ENCODE measurements around the gene CHST15.
"Not testable (repeated sequence)": the region's sequence is repeated elsewhere in the genome, so short reads cannot be mapped to it uniquely, and the experiment has no call there.

The CHST15 gene

DNA sequence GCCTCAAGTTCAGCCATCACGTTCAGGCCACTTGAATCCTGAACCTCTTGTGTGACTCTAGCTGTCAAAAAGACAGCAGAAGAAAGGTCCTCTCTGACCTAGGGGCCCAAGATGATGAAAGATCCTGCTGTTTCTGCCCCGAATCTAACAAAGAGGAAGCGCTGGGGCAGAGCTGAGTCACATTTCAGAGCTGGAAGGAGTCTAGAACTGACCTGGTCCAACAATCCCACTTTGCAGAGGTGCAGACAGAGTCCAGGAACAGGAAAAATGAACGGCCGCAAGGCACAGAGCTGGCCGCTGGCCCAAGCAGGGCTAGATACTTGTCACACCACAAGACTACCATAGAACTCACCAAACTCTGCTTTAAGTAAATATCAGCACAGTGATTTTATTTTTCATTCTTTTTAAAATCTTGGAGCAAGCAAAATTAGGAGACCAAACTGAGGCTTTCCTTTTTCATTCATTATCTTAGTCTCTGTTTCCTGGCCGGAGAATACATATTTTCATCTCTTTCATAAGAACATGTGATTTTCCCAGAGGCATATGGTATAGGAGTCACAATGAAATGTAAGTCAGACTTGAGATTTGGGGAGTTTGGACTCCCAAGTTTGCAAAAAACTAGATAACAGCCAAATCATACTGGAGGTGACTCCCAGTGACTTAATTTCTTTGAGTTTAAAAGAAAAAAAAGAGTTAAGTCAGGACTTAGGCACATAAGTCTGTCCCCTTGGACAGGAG lies 52.8 kb downstream of the CHST15 start:
- no peak for DNase-seq

DNA sequence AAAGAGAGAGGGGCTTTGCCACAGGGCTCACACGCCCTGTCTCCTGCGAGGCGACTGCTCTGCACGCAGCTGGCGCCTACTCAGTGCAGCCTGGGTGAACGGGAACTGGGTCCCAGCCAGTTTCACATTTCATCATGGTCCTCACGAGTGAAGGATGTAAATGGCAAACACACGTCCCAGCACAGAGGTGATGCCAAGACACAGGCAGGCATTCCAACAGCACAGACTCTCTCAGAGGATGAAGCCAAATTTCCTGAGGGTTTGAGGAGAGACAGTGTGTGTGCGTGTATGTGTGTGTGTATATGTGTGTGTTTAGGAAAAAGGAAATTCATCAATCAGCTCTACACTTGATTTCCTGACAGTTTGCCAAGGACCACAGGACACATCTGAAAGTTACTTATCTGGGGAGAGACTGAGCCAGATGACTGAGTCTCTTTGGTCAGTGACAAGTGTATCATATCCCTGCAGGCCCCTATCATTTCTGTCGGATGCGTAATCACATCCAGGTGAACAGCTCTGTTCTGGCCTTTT lies 53.9 kb downstream of the CHST15 start:
- DNase-seq: no peak

DNA sequence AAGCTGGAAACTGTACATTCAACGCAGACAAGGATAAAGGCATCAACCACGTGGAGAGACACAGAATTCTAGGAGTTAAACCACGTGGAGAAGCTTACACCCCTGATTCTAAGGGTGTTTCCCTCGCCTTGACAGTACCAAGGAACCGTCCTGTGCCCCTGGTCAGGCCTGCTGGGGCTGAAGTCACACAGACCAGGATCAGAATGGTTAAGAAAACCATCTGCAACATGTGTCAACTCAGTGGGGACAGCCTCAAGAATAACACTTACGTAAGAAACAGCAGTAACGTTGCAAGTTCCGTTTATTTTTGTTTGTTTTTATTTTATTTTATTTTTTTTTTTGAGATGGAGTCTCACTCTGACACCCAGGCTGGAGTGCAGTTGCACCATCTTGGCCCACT lies 55.6 kb downstream of the CHST15 start:
- DNase-seq: no peak

DNA sequence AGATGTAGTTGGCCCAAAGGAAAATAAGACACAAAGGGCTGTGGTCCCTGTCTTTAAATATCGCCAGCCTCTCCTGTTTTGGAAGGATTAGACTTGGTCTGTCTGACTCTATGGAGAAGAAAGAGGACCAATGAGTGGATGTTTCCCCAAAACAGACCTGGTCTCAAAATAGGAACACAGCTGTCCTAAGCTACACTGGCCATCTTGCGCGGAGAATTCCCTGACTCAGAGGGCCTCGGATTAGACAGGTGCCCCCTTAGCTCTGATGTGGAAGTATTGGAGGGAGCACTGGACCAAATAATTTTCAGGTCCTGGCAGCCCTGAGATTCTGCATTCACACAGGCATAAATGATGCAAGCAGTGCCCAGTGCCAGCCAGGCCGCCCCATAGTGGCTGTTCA lies 56.1 kb downstream of the CHST15 start:
- DNase-seq: no peak

DNA sequence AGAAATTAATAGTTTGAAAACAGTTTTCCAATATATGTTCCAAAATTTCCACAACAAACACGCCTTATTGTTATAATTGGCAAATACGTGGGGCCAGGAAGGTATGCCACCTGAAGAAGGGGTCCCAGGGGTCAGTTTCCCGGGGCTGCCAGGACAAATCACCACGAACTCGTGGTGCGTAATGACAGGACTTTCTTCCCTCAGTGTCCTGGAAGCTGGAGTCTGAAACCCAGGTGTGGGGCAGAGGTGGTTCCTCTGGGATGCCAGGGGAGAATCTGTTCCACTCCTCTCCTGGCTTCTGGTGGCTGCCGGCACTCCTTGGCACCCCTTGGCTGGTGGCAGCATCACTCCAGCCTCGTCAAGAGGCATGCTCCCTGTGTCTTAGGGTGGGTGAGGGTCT lies 56.7 kb downstream of the CHST15 start:
- no peak for DNase-seq

DNA sequence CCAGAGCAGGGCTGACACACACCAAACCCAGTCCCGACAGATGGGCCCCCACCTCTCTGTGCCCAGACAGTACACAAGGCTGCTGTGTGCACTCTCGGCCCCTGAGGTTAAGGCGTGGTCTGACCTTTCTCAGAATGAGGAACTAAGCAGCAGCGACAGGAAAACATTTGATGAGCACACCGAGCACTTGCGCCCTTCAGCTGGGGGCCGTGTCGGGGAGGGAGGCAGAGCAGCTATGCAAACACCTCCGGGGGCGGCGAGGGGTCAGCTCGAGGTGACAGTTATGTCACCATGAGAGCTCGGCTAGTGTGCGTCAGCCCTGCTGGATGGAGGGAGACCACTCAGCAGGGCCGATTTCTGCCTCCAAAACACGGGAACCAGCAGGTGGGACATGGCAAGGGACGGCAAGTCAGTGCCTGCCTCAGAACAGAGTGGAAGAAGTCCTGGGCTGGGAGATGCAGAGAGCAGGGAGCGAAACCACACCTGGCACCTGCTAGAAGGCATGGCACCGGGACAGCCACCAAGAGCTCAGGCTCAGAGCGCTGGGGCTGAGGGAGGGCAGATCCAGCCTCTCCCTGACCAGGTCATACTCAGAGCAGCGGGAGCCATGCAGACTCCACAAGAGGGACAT lies 57.4 kb downstream of the CHST15 start:
- no peak for DNase-seq

DNA sequence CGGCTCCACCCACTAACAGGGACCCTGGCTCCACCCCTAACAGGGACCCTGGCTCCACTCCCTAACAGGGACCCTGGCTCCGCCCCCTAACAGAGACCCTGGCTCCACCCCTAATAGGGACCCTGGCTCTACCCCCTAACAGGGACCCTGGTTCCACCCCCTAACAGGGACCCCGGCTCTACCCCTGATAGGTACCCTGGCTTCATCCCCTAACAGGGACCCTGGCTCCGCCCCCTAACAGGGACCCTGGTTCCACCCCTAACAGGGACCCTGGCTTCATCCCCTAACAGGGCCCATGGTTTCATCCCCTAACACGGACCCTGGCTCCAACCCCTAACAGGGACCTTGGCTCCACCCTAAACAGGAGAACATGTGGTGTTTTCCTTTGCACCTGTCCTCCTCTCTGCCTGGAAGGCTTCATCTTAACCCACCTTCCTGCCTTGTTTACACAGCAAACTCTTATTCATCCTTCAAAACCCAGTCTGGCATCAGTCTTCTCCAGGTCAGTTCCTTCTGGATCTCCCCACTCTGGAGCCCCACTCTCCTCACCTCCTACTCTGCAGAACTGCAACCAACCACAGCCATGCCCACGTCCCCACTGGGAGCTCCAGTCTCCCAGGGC lies 58.0 kb downstream of the CHST15 start:
- DNase-seq: no peak

DNA sequence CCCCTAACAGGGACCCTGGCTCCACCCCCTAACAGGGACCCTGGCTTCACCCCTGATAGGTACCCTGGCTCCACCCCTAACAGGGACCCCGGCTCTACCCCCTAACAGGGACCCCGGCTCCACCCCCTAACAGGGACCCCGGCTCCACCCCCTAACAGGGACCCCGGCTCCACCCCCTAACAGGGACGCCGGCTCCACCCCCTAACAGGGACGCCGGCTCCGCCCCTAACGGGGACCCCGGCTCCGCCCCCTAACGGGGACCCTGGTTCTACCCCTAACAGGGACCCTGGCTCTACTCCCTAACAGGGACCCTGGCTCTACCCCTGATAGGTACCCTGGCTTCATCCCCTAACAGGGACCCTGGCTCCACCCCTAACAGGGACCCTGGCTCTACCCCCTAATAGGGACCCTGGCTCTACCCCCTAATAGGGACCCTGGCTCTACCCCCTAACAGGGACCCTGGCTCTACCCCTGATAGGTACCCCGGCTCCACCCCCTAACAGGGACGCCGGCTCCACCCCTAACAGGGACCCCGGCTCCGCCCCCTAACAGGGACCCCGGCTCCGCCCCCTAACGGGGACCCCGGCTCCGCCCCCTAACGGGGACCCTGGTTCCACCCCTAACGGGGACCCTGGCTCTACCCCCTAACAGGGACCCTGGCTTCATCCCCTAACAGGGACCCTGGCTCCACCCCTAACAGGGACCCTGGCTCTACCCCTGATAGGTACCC lies 58.7 kb downstream of the CHST15 start:
- not testable (repeated sequence) for DNase-seq

DNA sequence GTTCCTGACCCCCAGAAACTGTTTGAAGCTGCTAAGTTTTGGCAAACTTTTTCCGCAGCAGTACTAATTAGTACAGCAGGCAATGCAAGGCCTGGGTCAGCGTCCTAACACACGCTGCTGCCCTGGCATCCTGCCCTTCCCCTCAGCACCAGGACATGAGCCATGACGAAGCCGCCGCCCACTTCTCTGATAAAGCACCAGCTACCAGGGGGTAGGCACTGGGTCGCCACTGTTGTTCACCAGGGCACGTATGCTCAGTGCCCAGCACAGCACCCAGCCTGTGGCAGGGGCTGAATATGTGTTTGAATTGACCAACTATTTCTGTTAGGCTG lies 59.5 kb downstream of the CHST15 start:
- no peak for DNase-seq

DNA sequence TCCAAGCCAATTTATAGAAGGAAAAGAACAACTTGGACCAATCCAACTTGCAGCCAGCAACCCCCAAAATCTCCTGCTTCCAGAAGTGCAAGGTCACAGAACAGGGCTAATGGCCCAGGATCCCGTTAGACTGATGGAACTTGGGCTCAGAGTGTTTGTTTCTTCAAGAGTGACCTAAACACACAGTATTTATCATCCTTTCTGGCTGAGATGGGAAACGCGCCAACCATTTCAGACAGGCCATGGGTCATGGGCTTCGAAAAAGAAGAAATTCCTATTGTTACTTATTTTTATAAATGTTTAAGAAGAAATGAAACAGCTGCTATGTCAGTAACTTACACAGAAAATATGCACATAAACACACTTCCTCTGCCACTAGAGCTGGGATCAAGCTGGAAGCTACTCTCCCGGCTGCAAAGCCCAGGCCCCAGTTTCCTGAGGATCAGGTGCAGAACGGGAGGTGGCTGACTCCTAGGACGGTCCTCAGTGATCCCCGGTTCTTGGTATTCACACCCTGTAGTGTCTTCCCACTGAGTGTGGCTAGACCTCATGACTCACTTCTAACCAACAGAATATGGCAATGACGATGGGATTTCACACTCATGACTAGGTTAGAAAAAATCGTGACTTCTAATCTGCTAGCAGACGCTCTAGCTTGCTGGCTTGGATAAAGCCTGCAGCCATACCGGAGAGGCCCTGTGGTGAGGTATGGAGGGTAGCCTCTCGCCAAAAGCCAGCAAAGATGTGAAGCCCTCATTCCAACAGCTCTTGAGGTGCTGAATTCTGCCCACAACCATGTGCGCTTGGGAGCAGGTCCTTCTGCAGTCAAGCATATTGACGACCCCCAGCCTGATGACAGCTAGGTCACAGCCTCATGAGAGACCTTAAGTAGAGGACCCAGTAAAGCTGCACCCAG lies 60.2 kb downstream of the CHST15 start:
- DNase-seq: no peak

DNA sequence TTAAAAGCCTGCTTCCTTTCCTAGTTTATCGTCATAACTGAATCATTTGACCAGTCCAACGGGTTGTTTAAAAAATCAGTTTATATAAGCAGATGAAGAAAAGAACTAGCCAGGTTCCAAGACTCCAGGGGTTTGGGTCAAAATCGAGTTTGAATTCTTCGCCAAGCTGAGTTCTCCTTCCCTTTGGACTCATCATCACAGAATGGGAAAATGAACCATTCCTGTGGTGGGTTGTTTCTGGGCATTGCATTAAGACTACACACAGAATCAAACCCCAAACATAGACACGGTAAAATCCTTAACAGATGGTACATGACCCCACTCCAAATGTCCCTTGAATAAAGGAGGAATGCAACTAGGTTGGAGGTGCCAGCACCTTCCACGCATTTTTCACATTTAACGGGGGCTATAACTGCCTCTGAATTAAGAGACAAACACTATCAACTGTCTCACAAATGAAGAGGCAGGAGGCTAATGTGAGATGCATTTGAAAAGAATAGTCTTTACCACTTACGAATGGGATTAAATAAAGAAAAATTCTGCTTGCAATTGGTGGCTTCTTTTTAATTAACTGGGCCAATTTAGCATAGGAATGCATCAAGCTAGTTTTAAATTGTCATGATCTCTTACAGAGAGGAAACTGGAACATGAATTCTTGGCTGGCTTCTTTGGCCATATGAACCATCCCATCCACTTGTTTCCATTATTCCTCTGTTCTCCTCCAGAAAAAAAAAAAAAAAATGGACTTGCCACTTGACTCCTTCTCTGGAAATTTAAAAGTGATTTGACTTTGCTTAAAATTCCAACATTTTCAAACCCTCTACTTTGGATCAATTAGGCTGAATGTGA lies 61.1 kb downstream of the CHST15 start:
- DNase-seq: no peak

DNA sequence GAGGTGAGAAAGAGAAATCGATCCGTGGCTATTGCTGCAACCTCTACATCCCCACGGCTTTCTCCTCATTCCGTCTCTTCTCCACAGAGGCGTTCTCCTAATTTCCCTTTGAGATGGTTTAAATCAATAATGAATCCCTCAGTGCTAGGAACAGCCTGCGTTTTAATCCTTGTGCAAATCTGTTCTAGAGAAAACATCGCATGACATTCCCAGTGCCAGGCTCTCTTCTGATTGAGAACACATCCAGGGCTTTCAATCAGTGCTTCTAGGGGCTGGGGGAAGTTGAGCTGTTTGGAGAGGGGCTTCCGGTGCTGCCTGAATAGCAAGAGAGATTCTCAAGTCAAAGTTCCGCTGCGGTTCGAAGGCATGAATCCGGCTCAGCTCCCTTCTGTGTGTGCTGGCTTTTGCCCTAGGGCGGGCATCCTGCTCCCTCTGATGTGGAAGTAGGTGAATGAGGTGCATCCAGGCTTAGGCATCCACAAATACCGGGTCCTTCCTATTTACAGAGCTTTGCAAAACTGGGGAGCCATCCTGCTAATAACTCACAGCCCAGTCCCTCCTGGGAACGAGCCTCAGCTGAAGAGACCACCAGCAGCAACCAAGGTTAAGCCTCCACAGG lies 62.8 kb downstream of the CHST15 start:
- DNase-seq: no peak

DNA sequence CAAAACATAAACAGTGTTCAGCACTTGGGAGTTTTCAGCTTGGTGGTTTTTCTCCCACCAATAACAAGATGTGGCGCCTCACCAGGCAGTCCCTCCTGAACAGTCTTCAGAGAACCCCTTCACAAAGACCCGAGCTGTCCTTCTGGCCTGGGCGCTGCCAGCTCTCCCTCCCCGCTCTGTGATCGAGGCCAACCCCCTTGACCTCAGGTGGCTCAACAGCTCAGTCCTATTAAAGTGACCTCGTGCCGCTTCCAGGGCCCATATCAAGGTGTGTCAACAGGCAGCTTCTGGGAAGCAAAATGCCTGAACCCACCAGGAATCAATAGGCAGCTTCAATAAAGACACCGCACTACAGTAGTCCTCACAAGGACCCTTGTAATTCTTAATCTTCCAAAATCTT lies 63.3 kb downstream of the CHST15 start:
- no peak for DNase-seq

DNA sequence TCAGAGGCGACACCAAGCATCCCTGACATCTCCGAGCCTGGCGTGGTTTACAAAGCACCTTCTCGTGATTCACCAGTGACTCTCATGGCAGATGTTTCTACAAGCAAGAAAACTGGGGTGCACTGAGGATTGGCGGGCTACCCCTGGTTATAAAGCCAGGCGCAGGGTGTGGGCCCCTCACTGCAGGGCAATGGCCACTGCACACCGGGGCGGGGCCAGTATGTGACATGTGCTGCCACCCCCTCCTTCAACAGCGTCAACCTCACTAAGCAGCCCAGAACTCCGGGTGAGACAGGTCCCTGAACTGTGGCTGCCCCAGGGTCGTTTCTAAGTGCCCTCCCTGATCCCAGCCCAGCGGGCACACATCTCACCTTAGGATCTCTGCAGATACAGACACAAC lies 63.8 kb downstream of the CHST15 start:
- no peak for DNase-seq

DNA sequence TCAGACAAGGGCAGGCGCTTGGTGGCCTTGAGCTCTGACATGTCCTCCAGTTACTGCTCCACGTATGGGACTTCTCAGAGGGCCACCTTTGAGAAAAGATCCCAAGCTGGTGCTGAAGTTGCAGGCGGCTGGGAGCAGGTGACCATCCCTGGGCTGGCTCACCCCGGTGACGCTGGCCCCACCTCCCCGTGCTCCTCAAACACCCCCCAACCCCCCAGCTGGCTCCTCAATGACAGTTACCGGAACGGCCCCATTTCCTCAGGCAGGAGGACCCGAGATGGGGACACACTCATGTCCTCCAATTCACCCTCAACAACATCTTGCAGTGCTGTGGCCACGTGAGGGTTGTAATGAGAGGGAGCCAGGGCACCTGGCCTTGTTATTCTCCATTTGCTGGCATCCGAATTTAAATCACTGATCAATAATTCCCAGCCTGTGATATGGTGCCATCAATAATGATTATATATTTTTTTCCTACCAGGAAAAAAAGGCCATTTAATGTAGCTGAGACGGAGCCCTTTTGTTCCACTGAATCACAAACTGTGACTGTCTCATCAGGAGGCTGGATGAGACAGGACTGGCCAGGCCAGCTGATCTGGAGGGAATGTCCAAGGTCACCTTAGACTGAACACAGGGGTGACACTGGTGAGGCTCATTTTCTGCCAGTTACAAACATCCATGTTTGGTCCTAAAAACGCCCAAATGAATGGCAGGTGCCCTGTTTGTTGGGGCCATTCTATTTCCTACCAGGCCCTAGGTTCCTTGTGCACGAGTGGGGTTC lies 64.5 kb downstream of the CHST15 start:
- no peak for DNase-seq

DNA sequence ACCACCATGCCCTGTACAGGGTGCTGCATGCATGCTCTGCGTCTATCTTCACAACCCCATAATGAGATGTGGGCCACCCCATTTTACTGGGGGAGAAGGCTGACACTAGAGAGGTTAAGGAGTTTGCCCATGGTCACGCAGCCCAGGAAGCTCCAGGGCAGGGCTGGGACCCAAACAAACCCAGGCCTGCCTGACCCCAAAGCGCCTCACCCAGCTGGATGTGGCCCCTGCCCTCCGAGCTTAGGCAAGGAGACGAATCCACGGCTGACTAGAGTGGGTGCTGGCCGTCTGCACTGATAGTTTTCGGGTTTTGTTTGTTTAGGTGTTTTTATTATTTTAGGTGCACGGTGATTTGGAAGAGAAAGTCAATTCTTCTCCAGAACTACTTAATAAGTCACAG lies 65.7 kb downstream of the CHST15 start:
- DNase-seq: no peak

DNA sequence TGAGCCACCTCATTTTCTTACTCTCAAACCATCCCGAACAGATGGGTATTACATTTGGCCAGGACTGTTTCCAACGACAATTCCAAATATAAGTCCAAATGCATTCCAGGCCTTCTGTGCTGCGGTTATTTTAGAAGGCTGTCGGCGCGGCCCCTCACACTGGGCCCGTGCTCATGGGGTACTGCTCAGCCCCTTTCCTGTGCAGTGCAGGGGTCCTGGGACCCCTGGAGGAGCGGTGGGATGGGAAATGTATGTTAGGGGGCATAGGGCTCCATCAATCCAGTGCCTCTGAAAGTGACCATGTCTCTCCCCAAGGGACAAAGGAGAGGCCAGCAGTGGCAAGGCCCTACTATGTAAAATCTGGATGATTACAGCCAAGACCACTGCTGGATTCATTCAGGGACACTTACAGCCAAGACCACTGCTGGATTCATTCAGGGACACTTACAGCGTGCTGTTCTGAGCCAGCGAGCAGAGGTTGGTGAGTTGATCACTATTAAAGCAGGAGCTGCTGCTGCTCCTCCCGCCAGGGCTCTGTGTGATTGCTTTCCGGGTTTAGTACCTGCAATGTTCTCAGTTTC lies 66.3 kb downstream of the CHST15 start:
- no peak for DNase-seq

DNA sequence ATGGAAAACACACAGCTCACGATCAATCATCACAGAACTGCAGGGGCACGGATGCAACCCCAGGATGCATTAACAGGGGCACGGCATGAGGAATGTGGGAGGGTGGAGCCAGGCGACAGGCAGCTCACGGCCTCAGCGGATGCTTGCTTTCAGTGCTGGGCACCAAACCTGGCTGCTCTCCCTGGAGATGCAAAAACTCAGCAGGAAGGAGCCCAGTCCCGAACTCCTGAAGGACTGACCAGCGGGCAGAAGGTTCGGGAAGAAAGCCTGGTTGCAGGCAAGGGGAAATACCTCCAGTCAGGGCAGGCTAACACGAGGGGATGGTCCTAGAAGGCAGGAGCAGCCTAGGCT lies 66.8 kb downstream of the CHST15 start:
- DNase-seq: no peak

DNA sequence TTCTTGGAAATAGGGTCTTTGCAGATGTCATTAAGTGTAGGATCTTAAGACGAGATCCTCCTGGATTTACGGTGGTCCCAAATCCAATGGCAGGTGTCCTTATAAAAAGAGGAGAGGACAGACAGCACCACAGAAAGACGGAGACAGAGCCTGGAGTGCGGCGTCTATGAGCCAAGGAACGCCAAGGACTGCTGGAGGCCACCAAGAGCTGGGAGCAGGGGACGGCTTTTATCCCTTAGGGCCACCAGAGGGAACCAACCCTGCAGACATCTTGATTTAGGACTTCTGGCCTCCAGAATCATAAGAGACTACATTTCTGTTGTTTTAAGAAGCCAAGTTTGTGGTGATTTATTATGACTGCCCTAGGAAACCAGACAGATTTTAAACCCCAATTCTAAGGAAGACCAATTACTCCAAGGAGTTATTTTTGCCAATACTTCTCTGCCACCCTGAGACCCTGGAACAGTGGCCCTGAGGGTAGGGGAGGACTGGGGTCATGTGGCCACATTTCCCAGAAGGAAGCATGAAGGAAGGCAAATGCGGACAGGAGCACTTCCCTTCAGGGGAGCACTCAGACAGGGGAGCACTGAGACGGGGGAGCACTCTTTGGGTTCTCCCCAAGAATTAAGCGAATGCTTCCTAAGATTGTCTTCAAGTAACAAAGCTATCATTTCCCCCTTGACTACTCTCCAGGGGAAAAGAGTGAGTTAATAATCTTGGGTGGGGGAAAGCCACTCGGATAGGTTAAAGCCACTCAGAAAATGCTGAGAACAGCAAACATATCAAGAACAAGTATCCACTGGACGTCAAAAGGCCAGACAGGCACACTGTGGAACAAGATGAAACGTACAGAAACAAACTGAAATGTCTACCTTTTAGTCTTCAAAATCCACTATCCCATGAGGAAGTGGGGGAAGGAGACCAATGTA lies 67.5 kb downstream of the CHST15 start:
- no peak for DNase-seq
